Esophagus muscularis mucosa (tissue), 4 donors: ENCODE data around the gene IGF2BP3. TPM values are rescaled to one million over a fixed set of nuclear protein-coding genes. Genes with fewer than 3 reads are reported as not detected.
"Not testable (repeated sequence)": the region's sequence is repeated elsewhere in the genome, so short reads cannot be mapped to it uniquely, and the experiment has no call there.

Experiments
- DNase-seq: peaks from one replicate; pipeline ENCODE4 v3.0.0-alpha.2; 2017; ENCODE audit errors: extremely low spot score
- H3K27ac ChIP-seq, 4 donors: fragments of 200-600 bp; sonication (generic); replicated peaks in 1 of 4; 1 replicate in 3 of 4; 2 replicates in 1 of 4; pipeline ENCODE4 v1.5.1; 2016 to 2019; ENCODE audit warnings: mild to moderate bottlenecking in 1 of 4
- H3K27me3 ChIP-seq, 4 donors: fragments of 200-600 bp; sonication (generic); one replicate each; pipeline versions ENCODE4 v1.5.1 to v1.6.0; 2016 to 2019
- H3K36me3 ChIP-seq, 4 donors: fragments of 200-600 bp; sonication (generic); one replicate each; pipeline ENCODE4 v1.5.1; 2016 to 2019
- H3K4me1 ChIP-seq, 4 donors: fragments of 200-600 bp; sonication (generic); one replicate each; pipeline ENCODE4 v1.5.1; 2016 to 2019
- H3K4me3 ChIP-seq, 4 donors: fragments of 200-600 bp; sonication (generic); 1 replicate in 2 of 4; 2 replicates in 2 of 4; pipeline ENCODE4 v1.5.1; 2016 to 2019; ENCODE audit warnings: mild to moderate bottlenecking in 4 of 4, moderate library complexity in 1 of 4
- H3K9me3 ChIP-seq, 4 donors: fragments of 200-600 bp; sonication (generic); 1 replicate in 3 of 4; 2 replicates in 1 of 4; pipeline ENCODE4 v1.5.1; 2016 to 2019
- CTCF ChIP-seq, 3 experiments: fragments of 200-600 bp in 2 of 3; fragments of 450-650 bp in 1 of 3; sonication (generic) in 2 of 3; IDR thresholded peaks; one replicate each; pipeline ENCODE4 v1.5.1; 2017 to 2019; ENCODE audit warnings: antibody characterized with exemption in 3 of 3, mild to moderate bottlenecking in 2 of 3, moderate library complexity in 1 of 3
- EP300 ChIP-seq: sonication (generic); formaldehyde crosslinking; IDR thresholded peaks from one replicate; pipeline ENCODE4 v1.6.1; 2017; ENCODE audit warnings: antibody characterized with exemption
- POLR2A ChIP-seq: fragments of 450-650 bp; IDR thresholded peaks from one replicate; pipeline ENCODE4 v1.6.1; 2017; ENCODE audit warnings: antibody characterized with exemption, moderate library complexity, mild to moderate bottlenecking, low read depth
- POLR2AphosphoS5 ChIP-seq, 2 donors: sonication (generic); formaldehyde crosslinking; IDR thresholded peaks; one replicate each; pipeline ENCODE4 v1.6.1; 2017; ENCODE audit warnings: antibody characterized with exemption in 2 of 2
- WGBS: methylation state at CpG from one replicate; pipeline ENCODE4 v1.1.5; 2018; 5-methylcytosine and 5-hydroxymethylcytosine counted together
- intact Hi-C: fragments of 100-400 bp; cut with DNase I; formaldehyde crosslinking; loops from one replicate; pipeline ENCODE4 v1.15.1; 2023
- total RNA-seq, 4 donors: library from RNA; depleted of rRNA; stranded (reverse); fragments of >200 nt; gene quantifications; one replicate each; pipeline versions ENCODE4 v1.1.0 to v1.2.1, GENCODE V29; 2016

IGF2BP3 gene
- total RNA-seq, 4 donors from 2014 or later: 0.45 to 1.7 TPM; not detected in 2

- 97% methylated on average over 3 of the region's 3 CpGs for WGBS
- intact Hi-C loops: no loop called here
- TF ChIP-seq POLR2A (no peak), POLR2AphosphoS5 (IDR thresholded peaks at IDR 0.05) (no peak)
- Histone ChIP-seq H3K4me1 (no peaks in the 10 kb centered on the region), H3K27me3 (no peaks in the 10 kb centered on the region), H3K27ac (no peak overlapping the region), H3K36me3 (no peaks in the 10 kb centered on the region), H3K9me3 (no peaks in the 10 kb centered on the region), H3K4me3 (no peak overlapping the region)
- DNase-seq: no peak
Measured at GRCh38 chr7:23405240-23405618, 65.1 kb downstream of the IGF2BP3 start.

- H3K4me1 ChIP-seq: no peaks in the 10 kb centered on the region
- TF ChIP-seq EP300 (no peak), CTCF (IDR thresholded peaks at IDR 0.05) (no peak), POLR2AphosphoS5 (IDR thresholded peaks at IDR 0.05) (no peak), POLR2A (no peak)
- H3K27ac ChIP-seq: no peak overlapping the region
- H3K4me3 ChIP-seq: no peak overlapping the region
- no peaks in the 10 kb centered on the region for H3K36me3 ChIP-seq
- DNase-seq: no peak
- 84% methylated on average over 3 of the region's 3 CpGs for WGBS
- H3K9me3 ChIP-seq: no peaks in the 10 kb centered on the region
- H3K27me3 ChIP-seq: no peaks in the 10 kb centered on the region
- intact Hi-C loops: no loop called here
Measured at GRCh38 chr7:23404546-23405239, 65.6 kb downstream of the IGF2BP3 start.

GRCh38 chr7:23403970-23404369 lies 66.3 kb downstream of the IGF2BP3 start:
- TF ChIP-seq POLR2A (no peak), EP300 (no peak), CTCF (IDR thresholded peaks at IDR 0.05) (no peak), POLR2AphosphoS5 (IDR thresholded peaks at IDR 0.05) (no peak)
- Histone ChIP-seq H3K27me3 (no peaks in the 10 kb centered on the region), H3K27ac (no peak overlapping the region), H3K4me3 (no peak overlapping the region), H3K36me3 (no peaks in the 10 kb centered on the region), H3K9me3 (no peaks in the 10 kb centered on the region), H3K4me1 (no peaks in the 10 kb centered on the region)
- 97% methylated on average over 5 of the region's 5 CpGs for WGBS
- intact Hi-C loops: no loop called here
- DNase-seq: no peak

- H3K27me3 ChIP-seq, intact Hi-C loops, DNase-seq, H3K27ac ChIP-seq, H3K9me3 ChIP-seq, H3K36me3 ChIP-seq, H3K4me3 ChIP-seq: not testable (repeated sequence)
- peaks cover 0 to 10% (median 9%) of the 10 kb centered on the region in 4 donors for H3K4me1 ChIP-seq
- WGBS: 96% methylated on average over 2 of the region's 2 CpGs
Measured at GRCh38 chr7:23398090-23398489, 72.2 kb downstream of the IGF2BP3 start.

- Histone ChIP-seq H3K4me1 (peaks cover 0 to 10% (median 9%) of the 10 kb centered on the region in 4 donors), H3K9me3 (no peaks in the 10 kb centered on the region), H3K36me3 (no peaks in the 10 kb centered on the region), H3K27ac (no peak overlapping the region), H3K4me3 (no peak overlapping the region), H3K27me3 (no peaks in the 10 kb centered on the region)
- 77% methylated on average over 4 of the region's 4 CpGs for WGBS
- intact Hi-C loops: no loop called here
- no peak for DNase-seq
- TF ChIP-seq POLR2A (no peak), POLR2AphosphoS5 (IDR thresholded peaks at IDR 0.05) (no peak), EP300 (no peak)
Measured at GRCh38 chr7:23397241-23397640, 73.0 kb downstream of the IGF2BP3 start.

GRCh38 chr7:23396222-23397015 lies 73.9 kb downstream of the IGF2BP3 start:
- H3K4me3 ChIP-seq: no peak overlapping the region
- no peak for DNase-seq
- no peak for TF ChIP-seq CTCF (IDR thresholded peaks at IDR 0.05)
- TF ChIP-seq POLR2A: no peak
- TF ChIP-seq EP300: no peak
- TF ChIP-seq POLR2AphosphoS5 (IDR thresholded peaks at IDR 0.05): no peak
- 34% methylated on average over 3 of the region's 3 CpGs for WGBS
- no peaks in the 10 kb centered on the region for H3K9me3 ChIP-seq
- no peaks in the 10 kb centered on the region for H3K27me3 ChIP-seq
- intact Hi-C loops: no loop called here
- no peak overlapping the region for H3K27ac ChIP-seq
- no peaks in the 10 kb centered on the region for H3K36me3 ChIP-seq
- peaks cover 0 to 10% (median 9%) of the 10 kb centered on the region in 4 donors for H3K4me1 ChIP-seq
